SKM-1 treated with dmso at 0.1 percent for 144 hours (cell line): ENCODE data around the gene GPNMB.

ENCODE experiments used
- DNase-seq: peaks from one replicate; lab custom pipeline; 2025; ENCODE audit not compliant: unreplicated experiment; lab: John Stamatoyannopoulos, UW

The GPNMB gene

GRCh38 chr7:23228412-23228811 lies 18.2 kb upstream of the GPNMB start:
- no peak for DNase-seq

GRCh38 chr7:23230641-23231101 lies 15.9 kb upstream of the GPNMB start:
- no peak for DNase-seq

- no peak for DNase-seq
These were observed 13.6 kb upstream of the GPNMB start for GRCh38 chr7:23232966-23233365.

DNA sequence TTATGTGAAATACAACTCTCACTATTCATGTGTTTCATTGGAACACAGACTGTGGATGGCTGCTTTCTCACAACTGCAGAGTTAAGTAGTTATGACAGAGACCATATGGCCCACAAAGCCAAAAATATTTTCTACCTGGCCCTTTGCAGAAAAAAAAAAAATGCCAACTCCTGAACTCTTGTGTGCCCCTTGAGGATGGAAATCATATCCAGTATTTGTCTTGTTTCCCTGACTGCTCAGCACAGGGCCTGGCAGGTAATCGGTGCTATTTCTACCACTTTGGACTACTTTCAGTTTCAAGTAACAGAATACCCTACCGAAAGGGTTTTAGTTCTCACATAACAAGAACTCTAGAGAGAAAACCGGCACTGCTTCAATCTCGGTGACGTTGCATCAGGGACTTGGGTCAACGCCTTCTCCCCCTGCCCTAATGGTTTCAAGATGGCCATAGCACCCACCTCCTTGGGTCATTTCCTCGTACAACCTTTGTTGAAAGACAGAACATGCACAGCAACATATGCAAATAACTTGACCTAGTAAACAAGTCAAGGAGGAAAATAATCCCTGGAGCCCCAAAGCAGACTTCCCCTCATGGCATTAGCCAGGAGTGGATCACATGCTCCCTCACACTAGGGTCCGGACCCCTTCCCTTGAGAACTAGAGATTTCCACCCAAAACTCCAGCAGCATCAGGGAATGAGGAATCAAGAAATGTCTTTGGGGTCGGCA lies 11.8 kb upstream of the GPNMB start:
- no peak for DNase-seq

DNA sequence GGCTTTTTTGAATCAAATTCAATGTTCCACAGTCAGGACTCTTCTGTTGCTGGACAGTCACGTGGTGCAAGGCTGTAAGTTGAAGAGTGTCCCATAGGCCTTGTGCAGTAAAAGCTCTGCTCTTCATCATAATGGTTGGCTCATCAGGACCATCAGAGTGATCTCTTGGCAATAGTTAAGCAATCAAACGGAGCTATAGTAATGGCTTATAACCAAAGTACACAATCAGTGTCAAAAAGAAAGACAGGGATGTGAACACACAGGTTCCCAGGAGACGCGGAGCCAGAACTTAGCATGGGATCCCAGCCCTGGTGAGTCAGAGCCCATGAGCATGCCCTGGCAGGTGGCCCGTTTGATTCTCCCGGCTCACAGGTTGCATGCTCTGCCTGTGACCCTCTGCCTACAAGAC lies 10.8 kb upstream of the GPNMB start:
- DNase-seq = no peak

DNA sequence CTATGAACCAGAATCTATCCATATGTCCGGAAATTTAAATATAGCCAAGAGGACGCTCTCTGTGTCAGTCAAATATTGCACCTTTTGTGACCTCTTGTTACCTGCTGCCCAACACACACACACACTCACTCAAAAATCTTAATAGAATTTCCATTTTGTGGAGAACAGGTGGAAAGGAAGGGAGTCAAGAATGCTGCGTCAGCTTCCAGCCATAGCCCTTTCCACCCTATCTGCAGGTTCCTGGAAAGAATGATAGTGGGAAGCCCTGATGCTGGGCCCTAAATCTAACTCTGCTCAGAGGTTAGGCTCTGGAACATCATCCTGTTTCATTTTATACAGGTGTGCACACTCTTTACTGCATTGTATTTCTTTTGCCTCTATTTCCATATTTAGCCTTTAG lies 9.6 kb upstream of the GPNMB start:
- no peak for DNase-seq

GRCh38 chr7:23238983-23239652 lies 7.5 kb upstream of the GPNMB start:
- DNase-seq = no peak

DNA sequence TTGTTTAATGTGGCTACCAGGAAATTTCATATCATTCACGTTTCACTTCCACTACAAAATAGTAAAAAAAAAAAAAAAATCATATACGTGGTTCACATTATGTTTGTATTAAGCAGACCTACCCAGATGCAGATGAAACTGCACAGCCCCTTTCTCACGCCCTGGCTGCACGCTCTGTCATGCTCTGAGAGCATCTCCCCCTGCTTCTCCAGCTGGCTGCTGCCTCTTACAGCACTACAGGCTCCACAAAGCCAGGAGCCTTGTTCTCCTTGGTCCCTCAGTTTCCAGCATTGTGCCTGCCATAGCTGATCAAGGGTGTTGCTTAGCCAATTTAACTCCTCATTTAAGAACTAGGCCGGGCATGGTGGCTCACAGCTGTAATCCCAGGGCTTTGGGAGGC lies 6.9 kb upstream of the GPNMB start:
- no peak for DNase-seq

DNA sequence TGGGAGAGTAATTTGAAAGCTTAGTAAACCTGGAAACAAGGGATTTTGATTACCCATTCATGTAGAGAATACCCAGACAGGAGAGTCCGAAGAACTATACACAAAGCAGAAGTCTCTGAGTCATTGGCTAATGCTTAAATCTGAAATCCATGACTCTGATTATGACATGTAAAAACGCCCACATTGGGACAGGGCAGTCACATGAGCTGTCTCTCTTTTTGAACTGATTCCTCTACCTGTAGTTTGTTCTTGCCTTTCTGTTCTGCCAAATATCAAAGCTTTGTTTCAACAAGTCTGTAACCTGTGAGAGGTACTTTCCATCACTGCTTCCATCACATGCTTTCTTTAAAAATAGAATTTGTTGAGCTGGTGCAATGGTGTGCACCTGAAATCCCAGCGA lies 4.3 kb upstream of the GPNMB start:
- no peak for DNase-seq

- DNase-seq = no peak
These were observed 3.6 kb upstream of the GPNMB start for GRCh38 chr7:23242935-23243334.

DNA sequence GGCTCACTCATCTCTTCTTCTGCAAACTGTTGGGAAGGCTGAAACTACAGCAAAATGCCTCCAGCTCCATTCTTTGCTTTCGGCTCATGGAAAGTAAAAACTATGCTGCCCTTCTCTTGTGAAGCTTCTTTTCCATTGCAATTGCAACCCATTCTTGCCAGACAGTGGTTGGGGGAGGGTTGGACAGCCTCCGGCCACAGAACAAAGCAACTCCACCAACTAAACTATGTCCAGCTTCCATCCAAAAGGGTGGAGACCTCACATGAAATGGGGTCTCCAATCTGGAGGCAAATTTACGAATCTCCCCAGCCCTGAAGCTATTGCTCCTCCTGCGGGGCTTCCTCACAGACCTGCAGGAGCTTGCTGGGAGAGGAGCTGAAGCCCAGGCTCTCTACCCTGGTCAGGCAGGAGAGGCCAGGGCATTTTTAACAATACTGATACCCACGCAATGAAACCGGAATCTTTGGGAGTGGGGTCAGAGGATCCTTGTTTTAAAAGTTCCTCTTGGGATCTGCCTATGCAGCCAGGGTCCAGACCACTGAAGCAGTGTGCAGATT lies 549 bp downstream of the GPNMB start:
- DNase-seq = no peak

GRCh38 chr7:23247603-23248335 lies 1.2 kb downstream of the GPNMB start:
- peak; percentile 90 for DNase-seq

DNA sequence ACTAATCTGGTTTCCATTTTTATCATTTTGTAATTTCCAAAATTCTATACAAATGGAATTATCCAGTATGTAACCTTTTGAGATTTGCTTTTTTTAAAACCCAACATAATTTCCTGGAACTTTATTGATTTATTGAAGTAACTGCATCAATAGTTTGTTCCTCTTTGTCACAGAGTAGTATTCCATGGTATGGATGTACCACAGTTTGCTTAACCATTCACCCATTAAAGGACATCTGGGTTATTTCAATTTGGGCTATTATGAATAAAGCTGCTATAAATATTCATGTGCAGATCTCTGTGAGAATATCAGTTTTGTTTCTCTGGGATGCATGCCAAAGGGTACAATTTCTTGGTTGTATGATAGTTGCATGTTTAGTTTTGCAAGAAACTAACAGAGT lies 2.9 kb downstream of the GPNMB start:
- DNase-seq = no peak

DNA sequence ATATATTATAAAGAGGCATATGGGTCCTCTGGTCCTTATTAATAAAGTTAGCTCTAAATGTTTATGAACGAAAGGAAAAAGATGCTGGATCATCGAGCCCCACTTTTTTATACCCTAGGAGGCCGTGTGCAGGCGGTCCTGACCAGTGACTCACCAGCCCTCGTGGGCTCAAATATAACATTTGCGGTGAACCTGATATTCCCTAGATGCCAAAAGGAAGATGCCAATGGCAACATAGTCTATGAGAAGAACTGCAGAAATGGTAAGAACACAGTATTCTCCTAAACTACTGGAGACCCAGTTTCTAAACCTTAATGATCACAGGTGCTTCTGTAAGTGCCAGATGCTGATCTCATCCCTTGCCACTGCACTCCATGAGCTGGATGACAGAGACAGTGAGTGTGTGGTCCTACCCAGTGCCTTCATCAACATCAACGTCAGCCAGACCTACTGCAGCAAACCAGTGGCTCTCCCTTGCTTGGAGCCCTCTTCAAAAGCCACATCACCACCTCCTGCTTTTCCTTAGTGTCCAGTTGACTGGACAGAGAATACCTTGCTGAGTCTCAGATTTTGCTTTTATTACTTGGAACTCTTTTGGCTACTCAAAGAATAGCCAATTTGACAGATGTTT lies 7.6 kb downstream of the GPNMB start:
- DNase-seq = no peak

- no peak for DNase-seq
These were observed 10.2 kb downstream of the GPNMB start for GRCh38 chr7:23256731-23257130.

GRCh38 chr7:23260371-23260770 lies 13.8 kb downstream of the GPNMB start:
- no peak for DNase-seq

- DNase-seq = peak; percentile 62
These were observed 15.4 kb downstream of the GPNMB start for GRCh38 chr7:23261843-23262452.

DNA sequence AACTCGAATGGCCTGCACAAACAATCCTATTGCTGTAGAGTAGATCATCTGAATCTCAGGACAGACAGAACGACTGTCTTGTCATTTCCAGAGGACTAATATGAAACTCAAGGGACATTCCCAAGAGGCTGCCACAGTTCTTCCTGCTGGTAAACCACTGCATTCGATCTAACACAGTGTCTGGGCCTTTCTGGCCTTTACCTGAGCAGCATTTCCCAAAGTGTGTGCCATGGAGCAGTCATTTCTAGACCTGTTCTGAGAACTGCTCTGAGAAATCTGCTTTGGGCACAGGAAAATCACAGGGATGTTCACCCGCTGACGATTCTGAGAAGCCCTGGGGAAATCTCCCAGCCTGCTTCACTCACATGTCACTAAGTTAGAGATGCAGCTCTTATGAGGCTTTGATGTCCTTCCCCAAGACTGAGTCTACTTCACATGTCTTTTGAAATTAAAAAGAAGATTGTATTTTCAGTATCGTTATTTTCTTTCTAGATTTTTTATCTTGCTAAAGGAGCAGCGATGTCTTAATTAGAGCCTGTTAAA lies 18.4 kb downstream of the GPNMB start:
- no peak for DNase-seq

DNA sequence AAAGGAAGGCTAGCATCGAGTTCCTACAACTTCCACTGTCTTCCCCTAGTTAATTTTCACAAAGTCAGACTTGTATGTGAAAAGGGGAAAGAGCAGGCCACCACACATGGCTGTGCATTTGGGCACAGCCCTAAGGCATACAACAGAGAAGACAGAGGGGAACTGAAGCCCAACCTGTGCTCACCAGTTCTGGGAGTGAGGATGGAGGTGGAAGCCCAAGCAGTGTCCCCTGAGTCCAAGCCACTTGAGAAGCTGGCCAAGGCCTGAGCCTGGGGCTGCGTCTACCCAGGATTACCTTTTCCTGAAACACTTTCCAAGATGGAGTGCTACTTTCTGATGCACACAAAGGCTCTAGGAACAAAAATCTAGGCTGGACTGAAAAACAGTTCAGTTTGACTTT lies 20.3 kb downstream of the GPNMB start:
- DNase-seq = no peak

GRCh38 chr7:23267357-23267756 lies 20.8 kb downstream of the GPNMB start:
- no peak for DNase-seq

DNA sequence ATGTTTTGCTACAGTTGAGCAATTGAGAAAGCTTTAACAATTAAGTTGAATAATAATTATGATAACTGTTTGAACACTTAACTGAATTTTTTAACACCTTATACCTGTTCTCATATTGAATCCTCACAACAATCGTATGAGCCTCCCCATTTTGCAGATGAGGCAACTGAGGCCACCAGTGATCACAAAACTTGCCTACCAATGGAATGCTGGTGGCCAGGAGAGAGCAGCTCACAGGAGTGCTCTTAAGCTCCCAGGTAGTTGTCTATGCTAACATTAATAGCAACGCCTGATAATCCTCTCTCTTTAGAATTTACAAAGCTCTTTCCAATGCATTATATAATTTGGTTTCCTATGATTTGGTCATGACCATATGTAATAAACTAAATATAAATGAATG lies 21.6 kb downstream of the GPNMB start:
- no peak for DNase-seq
